ENCODE data around the gene AJM1.

GRCh38 chr9:136827794-136828473 is 14.3 kb upstream of the AJM1 start:
- TF ChIP-seq CTCF (conservative IDR thresholded peaks at IDR 0.05; ENCODE audit: low read length) = no peak
- no peak for TF ChIP-seq EZH2phosphoT487 (IDR thresholded peaks at IDR 0.05; ENCODE audit: borderline replicate concordance, low read depth, low read length)

Measured in OCI-LY7 (cell line).